ENCODE results near the gene HIPK1. TPM values are rescaled to one million over a fixed set of nuclear protein-coding genes. Genes with fewer than 3 reads are reported as not detected.

The HIPK1 gene
- total and polyA plus RNA-seq, 10 of the 15 experiments (the other 5 are each of a cell fraction or from before 2014, with no cell fraction given) = 4.2 to 33.9 (median 11.4) TPM

DNA sequence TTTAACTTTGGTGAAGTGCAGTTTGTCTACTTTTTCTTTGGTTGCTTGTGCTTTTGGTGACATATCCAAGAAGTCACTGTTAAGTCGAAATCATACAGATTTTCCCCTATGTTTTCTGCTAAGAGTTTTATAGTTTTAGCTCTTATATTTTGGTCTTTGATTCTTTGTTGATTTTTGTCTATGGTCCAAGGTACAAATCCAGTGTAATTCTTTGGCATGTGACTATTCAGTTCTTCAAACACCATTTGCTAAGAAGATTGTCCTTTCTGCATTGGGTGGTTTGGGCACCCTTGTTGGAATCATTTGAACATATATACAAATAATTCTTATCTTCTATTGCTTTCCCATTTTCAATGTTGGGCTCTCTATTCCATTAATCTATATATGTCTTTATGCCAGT lies 16.2 kb downstream of the HIPK1 start:
- TF ChIP-seq, protein P1, sequence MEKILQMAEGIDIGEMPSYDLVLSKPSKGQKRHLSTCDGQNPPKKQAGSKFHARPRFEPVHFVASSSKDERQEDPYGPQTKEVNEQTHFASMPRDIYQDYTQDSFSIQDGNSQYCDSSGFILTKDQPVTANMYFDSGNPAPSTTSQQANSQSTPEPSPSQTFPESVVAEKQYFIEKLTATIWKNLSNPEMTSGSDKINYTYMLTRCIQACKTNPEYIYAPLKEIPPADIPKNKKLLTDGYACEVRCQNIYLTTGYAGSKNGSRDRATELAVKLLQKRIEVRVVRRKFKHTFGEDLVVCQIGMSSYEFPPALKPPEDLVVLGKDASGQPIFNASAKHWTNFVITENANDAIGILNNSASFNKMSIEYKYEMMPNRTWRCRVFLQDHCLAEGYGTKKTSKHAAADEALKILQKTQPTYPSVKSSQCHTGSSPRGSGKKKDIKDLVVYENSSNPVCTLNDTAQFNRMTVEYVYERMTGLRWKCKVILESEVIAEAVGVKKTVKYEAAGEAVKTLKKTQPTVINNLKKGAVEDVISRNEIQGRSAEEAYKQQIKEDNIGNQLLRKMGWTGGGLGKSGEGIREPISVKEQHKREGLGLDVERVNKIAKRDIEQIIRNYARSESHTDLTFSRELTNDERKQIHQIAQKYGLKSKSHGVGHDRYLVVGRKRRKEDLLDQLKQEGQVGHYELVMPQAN (conservative IDR thresholded peaks at IDR 0.05) = no peak
- no peak for TF ChIP-seq MYB (IDR thresholded peaks at IDR 0.05; ENCODE audit: borderline replicate concordance, low read depth, low read length)
- TF ChIP-seq HDGF (IDR thresholded peaks at IDR 0.05) = no peak
- no peak for TF ChIP-seq HDAC6 (IDR thresholded peaks at IDR 0.05; ENCODE audit: unreplicated experiment)
- TF ChIP-seq, protein P2, sequence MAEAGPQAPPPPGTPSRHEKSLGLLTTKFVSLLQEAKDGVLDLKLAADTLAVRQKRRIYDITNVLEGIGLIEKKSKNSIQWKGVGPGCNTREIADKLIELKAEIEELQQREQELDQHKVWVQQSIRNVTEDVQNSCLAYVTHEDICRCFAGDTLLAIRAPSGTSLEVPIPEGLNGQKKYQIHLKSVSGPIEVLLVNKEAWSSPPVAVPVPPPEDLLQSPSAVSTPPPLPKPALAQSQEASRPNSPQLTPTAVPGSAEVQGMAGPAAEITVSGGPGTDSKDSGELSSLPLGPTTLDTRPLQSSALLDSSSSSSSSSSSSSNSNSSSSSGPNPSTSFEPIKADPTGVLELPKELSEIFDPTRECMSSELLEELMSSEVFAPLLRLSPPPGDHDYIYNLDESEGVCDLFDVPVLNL (IDR thresholded peaks at IDR 0.05; ENCODE audit: low read depth, low read length) = no peak
- no peak for TF ChIP-seq PBX3 (IDR thresholded peaks at IDR 0.05; ENCODE audit: insufficient replicate concordance, low read depth, low read length)
- TF ChIP-seq, protein P3, sequence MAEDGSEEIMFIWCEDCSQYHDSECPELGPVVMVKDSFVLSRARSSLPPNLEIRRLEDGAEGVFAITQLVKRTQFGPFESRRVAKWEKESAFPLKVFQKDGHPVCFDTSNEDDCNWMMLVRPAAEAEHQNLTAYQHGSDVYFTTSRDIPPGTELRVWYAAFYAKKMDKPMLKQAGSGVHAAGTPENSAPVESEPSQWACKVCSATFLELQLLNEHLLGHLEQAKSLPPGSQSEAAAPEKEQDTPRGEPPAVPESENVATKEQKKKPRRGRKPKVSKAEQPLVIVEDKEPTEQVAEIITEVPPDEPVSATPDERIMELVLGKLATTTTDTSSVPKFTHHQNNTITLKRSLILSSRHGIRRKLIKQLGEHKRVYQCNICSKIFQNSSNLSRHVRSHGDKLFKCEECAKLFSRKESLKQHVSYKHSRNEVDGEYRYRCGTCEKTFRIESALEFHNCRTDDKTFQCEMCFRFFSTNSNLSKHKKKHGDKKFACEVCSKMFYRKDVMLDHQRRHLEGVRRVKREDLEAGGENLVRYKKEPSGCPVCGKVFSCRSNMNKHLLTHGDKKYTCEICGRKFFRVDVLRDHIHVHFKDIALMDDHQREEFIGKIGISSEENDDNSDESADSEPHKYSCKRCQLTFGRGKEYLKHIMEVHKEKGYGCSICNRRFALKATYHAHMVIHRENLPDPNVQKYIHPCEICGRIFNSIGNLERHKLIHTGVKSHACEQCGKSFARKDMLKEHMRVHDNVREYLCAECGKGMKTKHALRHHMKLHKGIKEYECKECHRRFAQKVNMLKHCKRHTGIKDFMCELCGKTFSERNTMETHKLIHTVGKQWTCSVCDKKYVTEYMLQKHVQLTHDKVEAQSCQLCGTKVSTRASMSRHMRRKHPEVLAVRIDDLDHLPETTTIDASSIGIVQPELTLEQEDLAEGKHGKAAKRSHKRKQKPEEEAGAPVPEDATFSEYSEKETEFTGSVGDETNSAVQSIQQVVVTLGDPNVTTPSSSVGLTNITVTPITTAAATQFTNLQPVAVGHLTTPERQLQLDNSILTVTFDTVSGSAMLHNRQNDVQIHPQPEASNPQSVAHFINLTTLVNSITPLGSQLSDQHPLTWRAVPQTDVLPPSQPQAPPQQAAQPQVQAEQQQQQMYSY (CRISPR knock-in tag; IDR thresholded peaks at IDR 0.05) = no peak
- TF ChIP-seq YY1 (IDR thresholded peaks at IDR 0.05; ENCODE audit: low read depth, low read length) = no peak
- ATAC-seq = no peak

More for the DNA sequence above, 16.2 kb downstream of the HIPK1 start:
- WGBS (ENCODE audit: insufficient coverage, insufficient replicate concordance, low lambda C conversion rate, missing lambda C conversion rate) = 92% methylated on average over 1 of the region's 1 CpG
- CTCF ChIA-PET = interaction anchor here (1.3 to 2.4 kb wide), 4 partner anchors 9 to 110 kb away, joined by 3 to 19 read pairs (median 4); no protein-coding TSS in a partner anchor
- Histone ChIP-seq H2AFZ (ENCODE audit: control insufficient read depth, low read depth, low read length) (no peak overlapping the region), H3K27ac (ENCODE audit: control insufficient read depth, insufficient read depth) (no peak overlapping the region), H3K9me3 (replicated peaks; ENCODE audit: control insufficient read depth, insufficient read depth, low read length) (peaks cover 7% of the 10 kb centered on the region), H3K4me2 (ENCODE audit: control insufficient read depth, insufficient read depth) (no peak overlapping the region), H3K27me3 (replicated peaks in 1 of 2; ENCODE audit: control insufficient read depth in 2 of 2, insufficient read depth in 2 of 2, low read length in 1 of 2) (no peaks in the 10 kb centered on the region), H3K9ac (ENCODE audit: control insufficient read depth, insufficient read depth, low read length) (no peak overlapping the region), H3K79me2 (ENCODE audit: control insufficient read depth, insufficient read depth, low read length) (peaks cover 55% of the 10 kb centered on the region), H4K20me1 (ENCODE audit: control insufficient read depth, insufficient read depth) (no peaks in the 10 kb centered on the region; the same call in 1 of the 2 replicates), H3K4me1 (ENCODE audit: control insufficient read depth, insufficient read depth, low read length) (peaks cover 33% of the 10 kb centered on the region), H3K36me3 (ENCODE audit: control insufficient read depth in 2 of 2, insufficient read depth in 2 of 2, low read length in 1 of 2) (peaks cover 5 to 8% of the 10 kb centered on the region in 2 experiments; a peak in 3 of 4 replicates), H3K4me3 (no peak overlapping the region)
- SMC1A ChIA-PET (ENCODE audit: uncharacterized antibody, unreplicated experiment) = interaction anchor here (0.5 to 6.4 kb wide), 9 partner anchors 10 to 173 kb away, joined by 3 to 99 read pairs (median 10); partner anchors contain the start of genes AP4B1, DCLRE1B and HIPK1
- RAD21 ChIA-PET (ENCODE audit: unreplicated experiment) = interaction anchor here (1.9 to 3.3 kb wide), 2 partner anchors 8 to 15 kb away, joined by 9 to 27 read pairs; partner anchors contain the start of gene HIPK1
- DNase-seq (ENCODE audit: low read depth, low spot score) (no peak), FAIRE-seq (no peak)
- BruUV-seq (replicated peaks) = no TSS peak
- intact Hi-C loops (cut with micrococcal nuclease; ENCODE audit: unreplicated experiment) = no loop called here
- POLR2A ChIA-PET = interaction anchor here (3.1 to 4.6 kb wide), 2 partner anchors 11 to 15 kb away, joined by 12 to 34 read pairs; partner anchors contain the start of gene HIPK1
- in situ Hi-C loops (cut with MboI) = no loop called here

Measured in GM12878 (cell line).